ENCODE measurements around the gene TNK2.

TNK2 gene

DNA sequence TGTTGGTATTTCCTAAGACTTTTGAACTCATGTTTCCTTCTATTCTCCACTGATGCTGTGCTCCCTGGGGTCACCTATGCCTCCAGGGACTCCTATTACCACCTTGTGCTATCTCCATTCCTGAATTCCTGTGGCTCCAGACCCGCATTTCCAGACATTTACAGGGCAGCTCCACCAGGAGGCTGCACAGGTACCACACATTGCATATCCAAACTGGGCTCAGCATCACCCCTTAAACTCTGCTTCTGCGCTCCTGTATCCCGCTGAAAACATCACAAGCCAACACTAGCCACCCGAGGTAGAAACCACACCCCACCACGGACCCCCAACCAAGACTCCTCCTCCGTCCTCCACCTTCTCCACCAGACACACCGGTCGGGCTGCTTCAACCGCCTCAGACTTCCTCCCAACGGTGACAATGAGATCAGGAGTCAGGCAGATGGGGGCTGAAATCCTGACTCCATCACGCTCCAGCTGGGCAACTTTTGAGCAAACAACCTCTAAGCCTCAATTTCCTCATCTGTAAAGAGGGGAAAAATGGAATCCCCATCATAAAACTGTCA, 10.4 kb downstream of the TNK2 start:
- peak; percentile 22 to 33 for DNase-seq

DNA sequence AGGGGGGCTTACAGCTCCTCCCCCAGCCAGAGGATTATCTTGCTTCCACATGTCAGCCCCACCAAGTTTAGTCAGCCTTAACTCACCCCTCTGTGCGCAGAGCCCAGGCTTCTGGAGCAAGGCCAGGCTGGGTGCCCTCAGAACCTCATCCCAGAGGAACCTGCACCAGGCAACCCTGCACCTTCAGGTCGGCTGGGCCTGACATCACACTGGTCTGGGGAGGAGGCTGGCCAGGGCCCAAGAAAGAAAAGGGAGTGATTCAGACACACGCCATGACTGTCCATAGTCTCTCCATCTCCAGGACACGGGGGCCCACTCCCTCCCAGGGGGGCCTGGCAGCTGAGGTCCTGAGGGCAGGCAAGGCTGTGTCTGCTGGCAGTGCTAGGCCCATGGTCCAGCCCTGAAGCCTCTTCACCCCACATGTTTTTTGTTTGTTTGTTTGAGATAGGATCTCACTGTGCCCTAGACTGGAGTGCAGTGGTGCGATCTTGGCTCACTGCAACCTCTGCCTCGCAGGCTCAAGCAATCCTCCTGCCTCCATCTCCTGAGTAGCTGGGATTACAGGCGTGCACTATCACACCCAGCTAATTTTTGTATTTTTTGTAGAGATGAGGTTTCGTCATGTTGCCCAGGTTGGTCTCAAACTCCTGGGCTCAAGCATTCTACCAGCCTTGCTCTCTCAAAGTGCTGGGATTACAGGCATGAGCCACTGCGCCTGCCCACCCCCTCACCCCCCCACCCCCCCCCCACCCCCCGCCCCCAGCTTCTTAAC, 11.1 kb downstream of the TNK2 start:
- DNase-seq = no peak

DNA sequence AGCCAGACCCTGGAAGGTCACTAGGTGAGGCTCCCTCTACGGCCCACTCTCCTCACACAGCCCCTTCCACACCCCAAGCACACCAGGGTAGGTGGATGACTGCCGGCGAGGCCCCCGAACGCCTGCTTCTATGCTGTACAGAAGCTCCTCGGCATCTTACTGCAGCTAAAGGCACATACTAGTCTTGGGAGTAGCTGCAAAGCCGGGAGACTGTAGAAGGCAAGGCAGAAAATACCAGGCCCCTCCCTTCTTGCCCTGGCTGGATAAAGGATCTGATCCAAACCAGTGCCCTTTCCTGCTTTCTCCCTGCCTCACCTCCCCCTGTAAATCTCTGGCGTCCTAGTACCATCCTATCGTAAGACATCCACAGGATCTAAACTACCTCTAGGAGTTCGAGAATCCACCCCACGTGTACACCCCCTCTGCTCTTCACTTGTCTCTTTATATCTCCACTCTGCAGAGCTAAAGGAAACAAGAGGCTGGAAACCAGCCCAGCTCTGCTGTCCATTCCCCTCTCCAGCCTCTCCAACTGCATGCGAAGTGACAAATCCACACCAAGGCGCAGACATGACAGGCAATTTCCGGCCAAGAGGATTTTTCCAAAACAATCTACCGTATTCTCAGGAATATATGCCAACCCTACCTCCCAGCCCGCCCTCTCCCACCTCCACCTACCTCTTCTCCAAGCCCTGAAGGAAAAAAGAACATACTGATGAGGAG, 11.8 kb downstream of the TNK2 start:
- no peak for DNase-seq

DNA sequence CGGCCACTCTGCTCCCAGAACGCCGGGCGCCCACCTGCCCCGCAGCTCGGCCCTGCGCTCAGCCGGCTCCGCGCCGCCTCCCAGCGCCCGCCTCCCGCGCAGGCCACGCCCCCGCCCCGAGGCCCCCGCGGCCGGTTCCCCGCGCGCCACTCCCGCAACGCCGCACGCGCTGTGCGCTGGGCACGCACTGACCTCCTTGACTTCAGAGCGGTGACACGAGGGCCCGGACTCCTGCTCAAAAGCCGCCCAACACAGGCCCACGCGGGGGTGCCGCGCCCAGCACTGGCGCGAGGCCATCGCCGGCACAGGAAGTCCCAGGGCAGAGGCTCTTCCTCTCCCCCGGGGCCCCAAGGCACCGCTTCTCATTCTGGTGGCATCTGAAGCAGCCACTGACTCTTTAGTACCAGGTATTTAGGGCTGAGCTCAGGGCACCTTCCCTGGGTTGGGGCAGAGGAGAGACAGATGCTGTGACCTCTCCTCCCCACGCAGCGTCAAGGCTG, 12.4 kb downstream of the TNK2 start:
- DNase-seq = peak in 1 of 2 experiments; percentile 67

DNA sequence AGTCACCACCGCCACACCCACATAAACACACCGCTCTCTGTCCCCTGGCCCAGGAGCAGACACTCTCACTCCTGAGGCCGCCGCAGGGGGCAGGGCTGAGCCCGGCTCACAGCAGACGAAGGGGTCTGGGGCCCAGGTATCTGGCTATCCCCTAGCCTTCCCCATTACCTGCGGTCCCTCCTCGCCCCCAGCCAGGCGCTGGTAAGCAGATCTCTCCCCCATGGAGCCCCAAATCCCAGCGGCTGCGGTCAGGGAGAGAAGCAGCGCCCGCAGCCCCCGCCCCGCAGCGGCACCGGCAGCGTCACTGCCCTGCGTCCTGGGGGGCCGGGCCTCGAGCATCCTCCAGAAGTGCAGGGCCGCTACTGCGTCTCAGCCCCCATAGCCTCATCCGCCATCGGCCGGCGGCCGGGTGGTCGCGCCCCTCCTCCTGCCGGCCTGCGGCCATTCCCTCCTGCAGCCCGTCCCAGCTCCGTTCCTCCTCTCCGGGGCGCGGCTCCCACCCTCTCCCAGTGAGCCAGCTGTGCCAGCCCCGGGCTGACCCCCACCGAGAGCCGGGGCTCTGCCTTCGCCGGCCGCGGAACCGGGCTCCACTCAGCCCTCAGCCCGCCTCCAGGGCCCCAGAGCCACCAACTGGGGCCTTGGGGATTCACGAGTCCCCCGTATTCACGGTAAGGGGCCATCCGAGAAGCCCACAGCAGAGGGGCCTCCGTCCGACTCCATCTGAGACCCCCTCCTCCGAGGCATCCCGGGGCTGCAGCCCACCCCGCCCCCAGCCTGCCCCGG, 13.1 kb downstream of the TNK2 start:
- peak; percentile 74 to 82 for DNase-seq

DNA sequence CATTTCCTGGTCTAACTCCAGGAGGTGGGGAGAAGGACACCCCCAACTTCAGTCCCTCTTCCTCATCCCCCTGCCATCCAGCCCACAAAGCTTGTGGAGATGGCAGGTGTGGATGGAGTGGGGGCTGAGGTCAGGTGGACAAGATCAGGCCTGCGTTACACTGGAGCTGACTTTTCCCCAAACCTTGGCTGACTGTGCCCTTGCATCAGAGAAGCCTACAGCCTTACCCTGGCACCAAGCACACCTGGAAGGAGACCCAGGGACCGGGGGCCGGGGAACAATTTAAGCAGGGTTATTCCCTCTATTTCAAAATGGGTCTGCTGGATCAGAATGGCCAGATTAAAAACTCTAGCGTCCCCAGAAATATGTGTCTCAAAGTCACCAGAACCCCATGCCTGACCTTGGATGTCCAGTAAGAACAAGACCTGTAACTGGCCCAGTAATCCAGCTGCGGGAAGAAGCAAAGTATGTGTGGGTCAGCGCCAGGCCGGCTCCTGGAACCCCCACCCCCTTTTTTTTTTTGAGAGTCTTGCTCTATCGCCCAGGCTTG, 14.4 kb downstream of the TNK2 start:
- no peak for DNase-seq

DNA sequence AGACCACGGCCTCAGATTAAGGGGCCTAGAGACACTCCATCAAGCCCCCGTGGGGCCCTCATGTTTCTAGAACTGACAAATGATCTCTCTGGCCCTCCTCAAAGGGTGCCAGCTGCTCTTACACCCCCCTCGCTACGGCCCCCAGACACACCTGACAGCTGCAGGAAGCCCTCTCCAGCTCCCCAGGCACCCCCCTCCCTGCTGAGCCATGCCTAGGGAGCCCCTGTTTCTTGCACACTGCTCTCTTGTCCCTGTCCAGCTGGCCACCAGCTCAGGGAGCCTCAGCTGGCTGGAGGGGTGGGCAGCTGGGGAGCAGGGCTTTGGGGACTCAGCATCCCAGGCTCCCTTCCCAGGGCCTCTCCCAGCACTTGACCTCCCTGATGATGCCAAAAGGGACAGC, 14.8 kb downstream of the TNK2 start:
- DNase-seq = no peak

DNA sequence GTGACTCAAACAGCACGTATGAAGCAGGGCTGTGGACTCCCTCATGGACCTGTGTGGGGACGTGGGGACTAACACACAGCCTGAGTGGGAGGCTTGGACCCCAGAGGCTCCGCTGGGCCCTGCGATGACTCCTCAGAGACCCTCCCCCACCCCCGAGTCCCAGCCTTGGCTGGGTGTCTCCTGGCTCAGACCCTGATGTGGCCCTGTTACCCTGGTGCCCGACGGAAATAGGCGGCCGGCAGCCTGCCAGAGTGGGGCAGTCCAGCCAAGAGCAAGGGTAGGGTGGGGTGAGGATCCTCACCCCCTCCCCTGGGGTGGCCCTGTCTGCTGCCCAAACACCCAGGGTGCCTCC, 15.3 kb downstream of the TNK2 start:
- DNase-seq = no peak

DNA sequence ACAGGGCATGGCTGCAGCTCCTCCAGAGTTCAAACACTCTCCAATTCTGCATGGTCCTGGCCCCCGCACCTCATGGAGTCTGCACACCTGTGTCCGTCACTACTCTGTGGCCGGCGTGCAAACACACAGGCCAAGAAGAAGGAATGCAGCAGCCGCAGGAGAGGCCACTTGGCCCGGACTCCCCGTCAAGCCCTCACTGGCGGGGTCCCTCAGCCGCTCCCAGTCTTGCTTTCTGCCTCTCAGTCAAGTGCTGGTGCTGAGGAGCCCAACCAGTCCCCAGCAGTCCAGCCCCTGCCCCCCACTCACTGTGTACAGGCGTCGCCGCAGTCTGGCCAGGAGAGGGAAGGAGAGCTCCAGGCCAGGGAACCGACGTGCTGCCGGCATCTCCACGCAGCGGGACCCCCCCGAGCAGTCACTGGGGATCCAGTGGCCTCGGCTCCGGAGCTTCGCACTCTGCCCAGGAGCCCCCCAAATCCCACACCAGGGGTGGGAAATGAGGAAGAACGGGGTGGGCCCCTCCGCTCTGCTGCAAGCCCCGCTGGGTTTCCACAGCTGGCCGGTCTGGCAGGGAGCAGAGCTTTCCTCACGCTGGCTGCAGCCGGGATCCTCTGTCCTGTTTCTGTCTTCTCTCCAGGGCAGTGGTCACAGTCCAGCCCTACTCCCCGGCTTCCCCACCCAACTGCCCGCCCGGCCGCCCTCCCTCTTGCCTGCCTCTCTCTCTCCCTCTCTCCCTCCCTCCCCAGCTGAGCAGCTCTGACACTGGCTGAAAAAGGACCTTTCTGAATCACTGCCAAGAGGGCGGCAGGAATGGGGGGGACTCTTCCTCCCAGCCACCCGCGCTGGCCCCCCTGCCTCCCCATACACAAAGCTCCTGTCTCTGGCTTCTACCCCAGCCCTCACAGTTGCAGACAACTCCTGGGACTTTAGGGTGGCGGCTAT, 16.0 kb downstream of the TNK2 start:
- DNase-seq = no peak

DNA sequence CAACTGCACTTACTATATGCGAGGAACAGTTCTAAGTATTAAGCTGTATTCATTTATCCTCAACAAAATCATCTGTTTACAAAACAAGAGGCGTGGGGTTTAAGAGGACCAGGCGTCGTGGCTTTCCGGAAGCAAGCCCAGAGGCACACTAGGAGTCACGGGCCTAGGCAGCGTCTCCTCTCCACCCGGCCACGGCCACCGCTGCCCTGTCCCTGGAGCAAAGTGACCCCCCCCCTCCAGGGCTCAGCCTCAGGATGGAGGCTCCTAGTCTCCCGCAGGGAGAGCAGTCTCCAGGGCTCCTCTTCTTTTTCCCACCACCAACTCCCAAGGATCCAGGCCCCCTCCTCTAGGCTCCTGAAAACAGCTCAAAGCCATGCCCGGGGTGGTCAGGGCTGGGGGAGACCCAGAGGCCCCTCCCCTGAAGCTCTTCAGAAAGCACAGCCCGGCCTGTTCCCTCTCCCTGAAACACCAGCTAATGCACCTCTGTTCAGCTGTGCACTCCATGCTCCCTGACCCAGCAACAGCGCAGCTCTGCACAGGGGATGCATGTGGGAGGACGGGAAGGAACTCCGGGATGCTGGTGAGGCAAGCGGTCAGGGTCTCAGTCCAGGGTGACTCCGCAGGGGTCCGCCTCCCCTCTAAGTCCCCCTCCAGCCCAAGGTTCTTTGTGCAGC, 16.8 kb downstream of the TNK2 start:
- no peak for DNase-seq

DNA sequence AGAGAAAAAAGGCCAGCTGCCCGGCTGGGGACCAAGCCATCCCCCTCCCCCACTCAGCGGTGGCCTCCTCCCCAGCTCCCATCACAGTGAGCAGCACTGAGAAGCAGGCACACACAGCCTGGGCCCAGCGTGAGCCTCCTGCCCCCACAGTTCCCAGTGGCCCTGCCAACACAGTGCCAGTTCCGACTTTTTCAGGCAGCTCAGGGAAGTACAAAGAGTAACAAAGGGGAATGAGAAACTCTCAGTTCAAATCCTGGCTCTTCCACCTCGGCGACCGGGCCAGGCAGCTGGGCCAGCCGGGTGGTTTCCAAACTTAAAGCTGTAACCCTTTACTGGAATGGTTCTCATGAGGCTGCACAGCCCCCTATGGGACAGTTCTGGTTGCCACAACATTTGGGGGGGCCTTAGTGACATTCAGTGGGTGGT, 18.5 kb downstream of the TNK2 start:
- DNase-seq = no peak

DNA sequence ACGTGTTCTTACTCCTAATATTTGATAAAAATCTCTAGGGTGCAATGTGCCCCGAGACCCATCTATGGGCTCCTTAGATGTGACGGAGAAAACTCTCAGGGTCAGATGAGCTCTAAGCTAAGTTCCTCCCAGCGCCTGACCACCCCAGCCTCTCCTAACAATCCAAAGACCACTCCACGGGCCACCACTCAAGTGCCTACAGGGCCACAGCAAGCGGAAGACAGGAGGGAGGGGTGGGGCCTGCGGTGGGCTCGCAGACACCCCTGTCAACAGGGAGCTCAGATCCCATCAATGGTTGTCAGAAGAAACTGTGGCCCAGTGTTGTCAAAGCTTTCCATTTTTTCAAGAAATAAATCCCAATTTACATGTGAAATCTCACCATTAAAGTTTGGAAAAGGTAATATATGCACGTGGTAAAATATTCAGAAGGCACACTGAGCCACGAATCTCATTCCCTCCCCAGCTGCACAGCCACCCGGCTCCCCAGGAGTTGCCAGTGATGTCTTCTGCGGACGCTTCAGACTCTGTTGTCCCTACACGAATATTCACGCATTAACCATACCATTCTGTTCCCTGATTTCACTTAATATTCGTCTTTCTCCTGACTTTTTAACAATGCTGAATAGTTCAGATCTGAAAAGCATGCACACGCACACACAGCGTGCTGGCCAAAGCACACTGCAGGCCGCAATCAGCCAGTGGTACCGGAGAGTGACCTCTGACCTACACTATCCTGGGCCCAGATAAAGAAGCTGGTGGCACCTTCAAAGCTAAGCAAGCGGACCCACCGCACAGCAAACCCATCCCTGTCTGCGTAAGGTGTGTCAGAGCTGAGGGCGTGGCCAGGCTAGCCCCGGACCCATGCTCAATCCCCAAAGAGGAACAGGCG, 19.1 kb downstream of the TNK2 start:
- no peak for DNase-seq

DNA sequence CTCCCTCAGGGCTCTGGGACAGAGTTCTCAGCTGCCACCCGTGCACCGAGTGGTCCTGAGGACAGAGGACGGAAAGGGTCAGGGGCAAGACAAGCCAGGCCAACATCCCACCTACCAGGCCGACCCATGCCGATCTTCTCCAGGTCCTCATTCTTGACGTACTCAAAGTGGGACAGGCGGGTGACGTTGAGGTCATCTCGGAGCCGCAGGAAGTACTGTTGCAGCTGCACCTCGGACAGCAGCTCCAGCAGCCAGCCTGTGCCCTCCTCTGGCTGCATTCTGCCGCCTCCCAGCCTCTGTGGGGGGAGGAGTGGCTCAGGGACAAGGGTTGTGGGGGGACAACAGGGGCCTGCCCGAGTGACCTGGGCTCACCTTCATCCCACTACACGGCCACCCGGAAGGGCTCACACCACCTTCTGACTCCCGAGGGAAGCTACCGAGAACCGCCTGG, 20.0 kb downstream of the TNK2 start:
- DNase-seq = no peak

DNA sequence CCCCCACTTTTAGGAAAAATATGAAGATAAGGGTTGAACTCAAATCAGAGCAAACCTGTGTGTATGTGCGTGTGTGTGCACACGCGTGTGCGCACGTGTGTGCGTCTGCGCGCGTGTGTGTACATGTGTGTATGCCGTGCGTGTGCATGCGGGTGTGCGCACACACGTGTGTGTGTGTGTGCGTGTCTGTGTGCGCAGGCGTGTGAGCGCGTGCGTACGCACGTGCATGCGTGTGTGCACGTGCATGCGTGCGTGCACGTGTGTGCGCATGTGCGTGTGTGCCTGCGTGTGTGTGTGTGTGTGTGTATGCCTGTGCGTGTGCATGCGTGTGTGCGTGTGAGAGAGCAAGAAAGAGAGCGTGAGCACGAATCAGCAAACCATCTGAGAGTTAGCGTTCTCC, 20.7 kb downstream of the TNK2 start:
- DNase-seq = no peak

DNA sequence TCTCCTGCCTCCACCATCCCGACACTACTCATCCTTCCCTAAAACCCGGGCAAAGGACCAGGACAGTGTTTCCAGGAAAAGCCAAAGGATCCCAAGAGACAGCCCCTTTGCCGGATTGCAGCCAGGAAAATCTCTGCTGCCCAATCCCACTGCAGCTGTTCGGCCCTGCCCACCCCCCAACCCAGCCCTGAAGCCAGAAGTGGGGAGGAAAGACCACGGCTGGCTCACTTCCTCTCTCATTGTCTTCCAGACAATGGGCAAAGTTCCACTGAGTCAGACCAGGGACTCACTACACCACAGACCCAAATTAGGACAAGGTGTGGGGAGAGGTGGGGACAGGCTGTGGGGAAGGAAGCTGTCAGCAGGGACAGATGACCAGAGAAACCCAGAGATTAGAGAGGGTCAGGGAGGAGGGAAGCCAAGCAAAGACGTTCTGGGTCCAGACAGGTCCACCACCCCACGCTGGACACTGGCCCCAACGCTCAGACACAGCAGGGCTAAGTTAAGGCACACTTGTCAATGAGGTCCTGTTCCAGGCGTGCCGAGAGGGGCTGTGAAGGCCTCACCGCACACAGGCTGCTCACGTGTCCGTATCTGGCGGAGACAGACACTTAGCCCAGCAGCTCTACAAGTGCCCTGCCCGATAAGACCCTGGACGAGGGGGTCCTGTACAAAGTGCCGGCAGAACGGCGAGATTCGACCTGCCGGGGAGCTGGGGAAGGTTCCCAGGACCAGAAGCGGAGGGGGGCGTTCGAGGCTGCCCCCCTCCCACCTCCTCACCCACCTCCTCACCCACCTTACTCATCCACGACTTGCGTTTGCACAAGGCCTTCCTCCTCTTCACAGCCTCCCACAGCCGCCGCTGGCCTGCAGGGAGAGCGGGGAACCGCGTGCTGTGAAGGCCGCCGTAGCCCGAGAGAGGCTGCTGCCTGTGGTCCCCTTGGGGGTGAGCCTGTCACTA, 21.9 kb downstream of the TNK2 start:
- no peak for DNase-seq

DNA sequence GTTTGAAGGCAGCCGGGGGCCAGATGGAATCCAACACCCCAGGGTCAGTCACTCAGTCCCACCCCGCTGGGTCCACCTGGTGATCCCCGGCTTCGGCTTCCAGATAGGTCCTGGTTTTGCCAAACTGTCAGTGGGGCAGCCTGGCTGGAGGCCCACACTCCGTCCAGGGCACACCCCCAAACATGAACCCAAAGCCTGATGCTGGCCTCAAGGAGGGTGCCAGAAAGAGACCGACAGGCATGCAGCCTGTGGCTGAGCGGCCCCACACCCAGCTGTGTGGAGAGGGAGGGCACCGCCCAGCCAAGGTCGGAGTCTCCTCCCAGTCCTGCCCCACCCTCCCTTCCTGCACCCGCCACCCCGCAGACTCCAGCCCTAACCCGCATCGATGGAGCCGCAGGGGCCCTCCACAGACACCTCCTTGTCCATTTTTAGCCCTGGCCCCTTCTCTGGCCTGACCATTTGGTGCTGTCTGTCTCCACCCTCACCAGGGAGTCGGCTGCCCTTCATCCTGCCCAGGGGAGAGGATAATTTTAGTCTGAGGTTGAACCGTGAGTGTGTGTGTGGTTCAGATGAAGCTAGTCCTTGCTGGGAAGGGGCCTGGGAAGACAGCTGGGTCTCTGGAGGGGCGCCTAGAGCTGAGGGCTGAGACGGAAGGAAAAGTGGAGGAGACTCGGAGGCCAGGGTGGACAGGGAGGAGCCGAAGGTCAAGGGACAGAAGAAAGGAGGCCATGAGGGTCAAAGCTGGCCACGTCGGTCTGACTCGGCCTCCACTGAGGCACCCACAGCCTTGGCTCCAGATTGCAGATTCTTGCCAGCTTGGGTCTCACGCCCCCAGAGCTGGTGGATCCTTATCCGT, 23.1 kb downstream of the TNK2 start:
- DNase-seq = no peak

DNA sequence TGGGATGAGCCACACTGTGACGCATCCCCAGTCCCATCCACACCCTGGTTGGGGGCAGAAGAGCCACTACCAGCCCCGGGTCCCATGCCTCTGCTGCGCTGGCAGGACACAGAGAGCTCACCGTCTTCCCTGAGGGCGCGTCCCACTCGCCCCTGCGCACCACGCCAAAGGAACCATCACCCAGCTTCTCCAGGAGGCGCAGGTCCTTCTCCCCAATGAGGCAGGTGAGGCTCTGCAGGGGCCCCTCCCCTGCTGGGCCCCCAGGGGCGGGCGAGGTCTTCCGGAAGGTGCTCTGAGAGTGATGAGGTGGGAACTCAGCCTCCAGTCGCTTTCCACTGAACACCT, 23.7 kb downstream of the TNK2 start:
- no peak for DNase-seq

DNA sequence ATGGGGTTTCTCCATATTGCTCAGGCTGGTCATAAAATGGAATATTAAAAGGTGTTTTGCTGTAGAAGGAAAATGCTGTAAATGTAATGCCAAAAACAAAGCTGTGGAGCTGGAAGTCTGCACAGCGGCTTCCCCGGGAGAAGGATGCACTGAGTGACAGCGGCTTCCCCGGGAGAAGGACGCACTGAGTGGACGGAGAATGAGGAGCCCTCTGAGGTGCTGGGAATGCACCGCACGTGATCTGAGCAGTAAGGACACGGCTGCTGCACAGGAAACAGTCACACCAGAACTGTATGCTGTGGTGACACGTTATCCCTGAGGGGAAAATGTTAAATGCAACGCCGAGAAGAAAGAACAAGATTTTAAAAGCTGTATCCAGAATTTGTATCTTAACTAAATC, 24.6 kb downstream of the TNK2 start:
- no peak for DNase-seq

Measured in NCI-H526 (cell line).